HepG2 (cell line): Measurements from ENCODE around the gene COL9A3. TPM values are rescaled to one million over a fixed set of nuclear protein-coding genes. Genes with fewer than 3 reads are reported as not detected.

Experiments used
- DMTF1 ChIP-seq: sonication (generic); formaldehyde crosslinking; IDR thresholded peaks from 2 replicates; pipeline ENCODE4 v1.4.0; 2020; ENCODE audit warnings: mild to moderate bottlenecking, missing genetic modification reagents
- ELK4 ChIP-seq: sonication (generic); formaldehyde crosslinking; IDR thresholded peaks from 2 replicates; pipeline ENCODE4 v1.9.0; 2021; ENCODE audit warnings: missing genetic modification reagents, borderline replicate concordance
- HNF1B ChIP-seq: sonication (generic); formaldehyde crosslinking; IDR thresholded peaks from 2 replicates; pipeline ENCODE4 v1.5.1; 2020; ENCODE audit warnings: mild to moderate bottlenecking, moderate library complexity, missing genetic modification reagents
- HOXA7 ChIP-seq: sonication (generic); formaldehyde crosslinking; IDR thresholded peaks from 2 replicates; pipeline ENCODE4 v1.8.1; 2022; ENCODE audit warnings: mild to moderate bottlenecking, missing genetic modification reagents, moderate library complexity
- NR3C1 ChIP-seq: sonication (generic); formaldehyde crosslinking; IDR thresholded peaks from 2 replicates; pipeline ENCODE4 v1.4.0; 2020; ENCODE audit warnings: missing genetic modification reagents
- POLR2G ChIP-seq: fragments of 200-400 bp; formaldehyde crosslinking; IDR thresholded peaks from 2 replicates; pipeline ENCODE4 v1.6.1; 2018; ENCODE audit warnings: mild to moderate bottlenecking, low read depth, low read length, moderate library complexity
- SOX6 ChIP-seq, 2 experiments: fragments of 450-650 bp in 1 of 2; sonication (generic) in 1 of 2; formaldehyde crosslinking in 1 of 2; IDR thresholded peaks; 2 replicates each; pipeline versions ENCODE4 v1.4.0 to v1.6.1; 2017 to 2020; ENCODE audit warnings: antibody characterized with exemption in 1 of 2, mild to moderate bottlenecking in 1 of 2, missing genetic modification reagents in 1 of 2
- ZNF546 ChIP-seq: sonication (generic); formaldehyde crosslinking; conservative IDR thresholded peaks from 2 replicates; pipeline ENCODE4 v1.8.1; 2023; ENCODE audit warnings: mild to moderate bottlenecking, missing genetic modification reagents
- ZNF597 ChIP-seq: sonication (generic); formaldehyde crosslinking; IDR thresholded peaks from 2 replicates; pipeline ENCODE4 v1.5.0; 2020; ENCODE audit warnings: missing genetic modification reagents
- ZNF704 ChIP-seq: sonication (generic); formaldehyde crosslinking; IDR thresholded peaks from 2 replicates; pipeline ENCODE4 v1.8.1; 2023; ENCODE audit warnings: mild to moderate bottlenecking, inconsistent platforms, moderate library complexity, missing genetic modification reagents, borderline replicate concordance
- ZNF749 ChIP-seq: sonication (generic); formaldehyde crosslinking; IDR thresholded peaks from 2 replicates; pipeline ENCODE4 v1.8.0; 2022; ENCODE audit warnings: mild to moderate bottlenecking, missing genetic modification reagents, moderate library complexity, borderline replicate concordance
- ZNF790 ChIP-seq: sonication (generic); formaldehyde crosslinking; IDR thresholded peaks from 2 replicates; pipeline ENCODE4 v1.8.0; 2022; ENCODE audit warnings: missing genetic modification reagents, mild to moderate bottlenecking, borderline replicate concordance
- ZNF816 ChIP-seq: sonication (generic); formaldehyde crosslinking; IDR thresholded peaks from 2 replicates; pipeline ENCODE4 v1.8.0; 2022; ENCODE audit warnings: missing genetic modification reagents, mild to moderate bottlenecking, borderline replicate concordance
- polyA plus RNA-seq, 8 experiments: library from polyadenylated mRNA; depleted of rRNA in 3 of 8; stranded (reverse) in 7 of 8; unstranded in 1 of 8; fragments of >200 nt; fragmentation: Illumina TruSeq in 4 of 8; extraction: Trizol in 4 of 8; gene quantifications; 2 replicates each; pipeline versions ENCODE4 v1.2.1 to v1.2.3, GENCODE V29; 2011 to 2016; ENCODE audit warnings: low read depth in 4 of 8, missing spikeins in 1 of 8, mixed read lengths in 1 of 8; ENCODE audit not compliant: insufficient read depth in 1 of 8
- total RNA-seq, 5 experiments: library from RNA; depleted of rRNA; stranded (reverse); fragments of >200 nt; fragmentation: Illumina TruSeq; extraction: Trizol; gene quantifications; 2 replicates each; pipeline ENCODE4 v1.2.3, GENCODE V29; 2016; ENCODE audit warnings: low read depth in 1 of 5

Gene COL9A3
- total and polyA plus RNA-seq, 2 of the 13 experiments (the other 11 are each of a cell fraction or from before 2014, with no cell fraction given) = 155 to 204 TPM

GRCh38 chr20:62801284-62802010 is 15.4 kb upstream of the COL9A3 start (continued):
- TF ChIP-seq HNF1B (CRISPR knock-in tag) = peak; percentile 32; the same call in 1 of the 2 replicates
- no peak; the same call in 1 of the 2 replicates for TF ChIP-seq ZNF749
- TF ChIP-seq ZNF816 = no peak
- no peak for TF ChIP-seq SOX6 (IDR thresholded peaks at IDR 0.05)
- no peak for TF ChIP-seq SOX6 (CRISPR knock-in tag; IDR thresholded peaks at IDR 0.05)
- TF ChIP-seq ZNF704 (CRISPR knock-in tag) = no peak
- TF ChIP-seq NR3C1 = no peak
- TF ChIP-seq ZNF546 (CRISPR knock-in tag) = no peak
- TF ChIP-seq ELK4 = no peak
- peak; percentile 41 for TF ChIP-seq POLR2G
- no peak for TF ChIP-seq ZNF790 (CRISPR knock-in tag)
- no peak for TF ChIP-seq HOXA7 (CRISPR knock-in tag)
- TF ChIP-seq DMTF1 = no peak
- no peak for TF ChIP-seq ZNF597
